GM12801 (cell line): Measurements from ENCODE around the gene CCND1.

Source experiments
- CTCF ChIP-seq: IDR thresholded peaks from one replicate; pipeline ENCODE4 v1.5.1; 2011; ENCODE audit warnings: control low read depth; ENCODE audit not compliant: insufficient read length; ENCODE audit errors: extremely low read depth

CCND1 gene

GRCh38 chr11:69674886-69675714 lies 34.1 kb downstream of the CCND1 start, which contains the start of gene LTO1:
Gene LTO1 (minus strand): TSS chr11:69675353. CDS start chr11:69675239, 114 bp downstream.
- no peak for TF ChIP-seq CTCF

GRCh38 chr11:69677749-69678148 lies 36.8 kb downstream of the CCND1 start:
- TF ChIP-seq CTCF = no peak

GRCh38 chr11:69680688-69681087 lies 39.7 kb downstream of the CCND1 start:
- no peak for TF ChIP-seq CTCF

- no peak for TF ChIP-seq CTCF
Observed at GRCh38 chr11:69682221-69682620, 41.3 kb downstream of the CCND1 start.

GRCh38 chr11:69682681-69683326 lies 41.8 kb downstream of the CCND1 start:
- TF ChIP-seq CTCF = no peak

- no peak for TF ChIP-seq CTCF
Observed at GRCh38 chr11:69683764-69684333, 42.9 kb downstream of the CCND1 start.

GRCh38 chr11:69684651-69685050 lies 43.7 kb downstream of the CCND1 start:
- TF ChIP-seq CTCF = no peak
